Measurements from ENCODE around the gene KCNQ4.

KCNQ4 gene

DNA sequence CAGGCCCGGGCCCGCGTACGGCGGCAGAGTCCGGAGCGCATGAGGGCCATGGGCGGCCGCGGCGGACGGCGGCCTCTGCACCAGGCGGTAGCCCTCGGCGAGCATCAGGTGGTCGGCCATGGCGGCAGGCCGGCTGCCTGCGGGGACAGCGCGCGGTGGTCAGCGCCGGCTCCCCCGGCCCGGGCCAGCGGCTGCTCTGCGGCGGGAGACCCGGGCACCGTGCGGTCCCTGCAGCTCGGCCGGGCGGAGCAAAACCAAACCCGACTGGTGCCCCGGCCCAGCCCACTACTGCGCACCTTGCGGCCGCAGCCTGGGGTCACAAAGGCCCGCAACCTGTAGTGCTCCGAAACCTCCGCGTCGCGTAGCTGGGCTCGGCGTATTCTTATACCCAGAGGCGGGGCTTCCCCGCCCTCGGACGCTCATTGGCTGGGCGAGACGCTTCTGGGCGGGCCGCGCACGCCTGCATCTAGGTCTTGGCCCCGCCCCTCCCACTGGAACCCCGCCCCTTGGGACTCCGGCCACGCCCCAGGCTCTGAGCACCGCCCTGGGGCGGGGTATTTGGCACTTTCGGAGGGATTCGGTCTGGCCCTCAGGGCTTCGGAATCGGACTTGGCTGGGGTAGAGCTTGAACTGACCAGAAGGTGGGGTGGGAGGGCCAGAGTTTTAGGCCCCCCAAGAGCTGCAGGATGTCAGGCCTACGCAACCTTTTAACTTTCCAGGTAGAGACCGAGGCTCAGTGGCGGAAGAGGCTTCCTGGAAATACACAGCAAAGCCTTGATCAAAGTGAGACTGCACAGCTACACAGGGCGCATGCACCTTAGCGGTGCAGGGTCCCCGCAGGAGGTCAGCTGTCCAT is 78.6 kb downstream of the KCNQ4 start, which contains the start of gene CITED4:
Gene CITED4 (minus strand): TSS at position 356 of the 856 bp plus-strand sequence. CDS start 236 bp downstream, at position 120.
- FAIRE-seq (peak; percentile 89), DNase-seq (ENCODE audit: insufficient read length, low spot score) (peak; percentile 93)

DNA sequence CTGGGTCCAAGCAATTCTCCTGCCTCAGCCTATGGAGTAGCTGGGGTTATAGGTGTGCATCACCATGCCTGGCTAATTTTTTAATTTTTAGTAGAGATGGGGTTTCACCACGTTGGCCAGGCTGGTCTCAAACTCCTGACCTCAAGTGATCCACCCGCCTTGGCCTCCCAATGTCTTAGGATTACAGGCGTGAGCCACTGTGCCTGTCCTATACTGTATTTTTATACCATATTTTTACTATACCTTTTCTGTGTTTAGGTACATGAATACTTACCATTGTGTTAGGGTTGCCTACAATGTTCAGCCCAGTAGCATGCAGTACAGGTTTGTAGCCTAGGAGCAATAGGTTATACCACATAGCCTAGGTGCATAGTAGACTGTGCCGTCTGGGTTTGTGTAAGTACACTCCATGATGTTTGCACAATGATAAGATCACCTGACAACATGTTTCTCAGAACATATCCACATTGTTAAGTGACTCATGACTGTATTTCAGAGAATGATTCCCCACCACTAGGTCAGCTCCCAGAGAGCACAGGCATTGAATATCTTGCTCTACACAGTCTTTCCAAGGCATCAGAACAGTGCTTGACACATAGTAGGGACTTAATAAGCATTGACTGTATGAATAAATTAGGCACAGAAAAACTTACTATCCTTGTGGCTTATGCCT is 84.6 kb downstream of the KCNQ4 start:
- DNase-seq (ENCODE audit: insufficient read length, low spot score) (no peak), FAIRE-seq (no peak)
- TF ChIP-seq POU2F2 (IDR thresholded peaks at IDR 0.05; ENCODE audit: low read depth, low read length) (no peak), POLR2A (IDR thresholded peaks at IDR 0.05; ENCODE audit: low read depth, low read length) (no peak), POLR2AphosphoS5 (IDR thresholded peaks at IDR 0.05; ENCODE audit: low read depth, low read length) (no peak), PAX5 (IDR thresholded peaks at IDR 0.05; ENCODE audit: insufficient read depth, low read length, severe bottlenecking) (no peak), TAF1 (IDR thresholded peaks at IDR 0.05; ENCODE audit: low read depth, low read length) (no peak), SPI1 (IDR thresholded peaks at IDR 0.05; ENCODE audit: low read depth, low read length) (no peak)

More for the DNA sequence above, 78.6 kb downstream of the KCNQ4 start, which contains the start of gene CITED4:
- no peak for TF ChIP-seq POLR2A (IDR thresholded peaks at IDR 0.05; ENCODE audit: low read depth, low read length)
- no peak for TF ChIP-seq POU2F2 (IDR thresholded peaks at IDR 0.05; ENCODE audit: low read depth, low read length)
- TF ChIP-seq PAX5 (IDR thresholded peaks at IDR 0.05; ENCODE audit: insufficient read depth, low read length, severe bottlenecking), result no peak
- no peak for TF ChIP-seq POLR2AphosphoS5 (IDR thresholded peaks at IDR 0.05; ENCODE audit: low read depth, low read length)
- no peak for TF ChIP-seq TAF1 (IDR thresholded peaks at IDR 0.05; ENCODE audit: low read depth, low read length)
- TF ChIP-seq SPI1 (IDR thresholded peaks at IDR 0.05; ENCODE audit: low read depth, low read length), result no peak

DNA sequence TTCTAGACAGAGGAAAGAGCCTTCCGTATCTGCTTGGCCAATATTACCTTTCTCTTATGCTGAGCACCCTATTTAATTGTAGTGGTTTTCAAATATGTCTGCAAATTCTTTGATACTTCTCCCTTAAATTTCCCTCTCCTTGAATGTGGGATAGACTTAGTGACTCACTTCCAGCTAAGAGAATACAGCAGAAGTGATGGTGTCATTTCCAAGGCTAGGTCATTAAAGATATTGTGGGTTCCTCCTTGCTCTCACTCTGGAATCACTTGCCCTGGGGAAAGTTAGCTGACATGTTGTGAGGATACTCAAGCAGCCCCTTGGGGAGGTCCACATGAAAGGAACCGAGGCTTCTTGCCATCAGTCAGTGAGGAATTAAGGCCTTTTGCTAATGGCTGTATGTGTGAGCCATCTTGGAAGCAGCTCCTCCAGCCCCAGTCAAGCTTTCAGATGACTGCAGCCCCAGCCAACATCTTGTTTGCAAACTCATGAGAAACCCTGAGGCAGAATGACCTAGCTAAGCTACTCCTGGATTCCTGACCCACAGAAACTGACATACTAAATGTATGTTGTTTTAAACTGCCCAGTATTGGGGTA is 86.6 kb downstream of the KCNQ4 start:
- DNase-seq (ENCODE audit: insufficient read length, low spot score) (no peak), FAIRE-seq (no peak)
- TF ChIP-seq POLR2AphosphoS5 (IDR thresholded peaks at IDR 0.05; ENCODE audit: low read depth, low read length) (no peak), TAF1 (IDR thresholded peaks at IDR 0.05; ENCODE audit: low read depth, low read length) (no peak), POU2F2 (IDR thresholded peaks at IDR 0.05; ENCODE audit: low read depth, low read length) (no peak), SPI1 (IDR thresholded peaks at IDR 0.05; ENCODE audit: low read depth, low read length) (no peak), POLR2A (IDR thresholded peaks at IDR 0.05; ENCODE audit: low read depth, low read length) (no peak), PAX5 (IDR thresholded peaks at IDR 0.05; ENCODE audit: insufficient read depth, low read length, severe bottlenecking) (no peak)

DNA sequence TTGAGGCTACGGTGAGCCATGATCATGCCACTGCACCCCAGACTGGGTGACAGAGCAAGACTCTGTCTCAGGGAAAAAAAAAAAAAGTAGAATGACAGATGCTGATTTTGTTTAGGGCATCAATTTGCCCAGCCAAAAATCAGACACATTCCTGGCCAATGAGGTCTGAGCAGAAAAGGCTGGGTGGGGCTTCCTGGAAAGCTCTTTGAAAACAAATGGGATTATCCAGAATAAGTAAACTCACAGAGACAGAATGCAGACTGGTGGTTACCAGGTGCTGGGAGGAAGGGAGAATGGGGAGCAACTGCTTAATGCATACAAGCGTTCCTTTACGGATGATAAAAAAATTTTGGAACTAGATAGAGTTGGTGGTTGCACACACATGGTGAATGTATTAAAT is 88.7 kb downstream of the KCNQ4 start:
- FAIRE-seq (no peak), DNase-seq (ENCODE audit: insufficient read length, low spot score) (no peak)
- TF ChIP-seq POU2F2 (IDR thresholded peaks at IDR 0.05; ENCODE audit: low read depth, low read length), result no peak
- TF ChIP-seq POLR2A (IDR thresholded peaks at IDR 0.05; ENCODE audit: low read depth, low read length), result no peak
- no peak for TF ChIP-seq TAF1 (IDR thresholded peaks at IDR 0.05; ENCODE audit: low read depth, low read length)
- TF ChIP-seq PAX5 (IDR thresholded peaks at IDR 0.05; ENCODE audit: insufficient read depth, low read length, severe bottlenecking), result no peak
- no peak for TF ChIP-seq SPI1 (IDR thresholded peaks at IDR 0.05; ENCODE audit: low read depth, low read length)
- no peak for TF ChIP-seq POLR2AphosphoS5 (IDR thresholded peaks at IDR 0.05; ENCODE audit: low read depth, low read length)

DNA sequence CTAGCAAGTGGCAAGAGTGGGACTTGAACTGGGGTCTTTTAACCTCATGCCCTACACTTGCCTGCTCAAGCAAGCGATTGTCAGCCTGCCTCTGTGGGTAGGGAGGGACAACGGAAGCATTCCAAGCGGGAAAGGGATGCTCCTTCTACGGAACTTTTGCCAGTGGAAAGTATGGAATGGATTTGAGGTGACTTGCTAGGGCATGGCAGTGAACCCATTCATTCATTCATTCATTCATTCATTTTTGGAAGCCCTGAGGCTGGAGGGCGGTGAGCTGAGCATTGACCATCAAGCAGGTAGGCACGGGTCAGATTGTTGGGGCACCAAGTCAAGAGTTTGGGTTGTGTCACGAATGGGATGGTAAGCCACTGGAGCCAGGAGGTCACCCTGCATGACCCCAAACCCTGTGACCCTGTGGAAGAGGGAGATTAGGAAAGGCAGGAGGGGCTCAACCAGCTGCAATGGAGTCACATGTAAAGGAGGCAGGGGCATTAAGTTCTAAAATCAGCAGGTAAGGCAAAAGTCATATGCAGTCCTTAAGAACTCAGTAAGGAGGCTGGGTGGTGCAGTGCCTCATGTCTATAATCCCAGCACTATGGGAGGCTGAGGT is 90.4 kb downstream of the KCNQ4 start:
- DNase-seq (ENCODE audit: insufficient read length, low spot score), result no peak
- no peak for TF ChIP-seq POLR2AphosphoS5 (IDR thresholded peaks at IDR 0.05; ENCODE audit: low read depth, low read length)
- TF ChIP-seq PAX5 (IDR thresholded peaks at IDR 0.05; ENCODE audit: insufficient read depth, low read length, severe bottlenecking), result no peak
- no peak for TF ChIP-seq POU2F2 (IDR thresholded peaks at IDR 0.05; ENCODE audit: low read depth, low read length)
- no peak for TF ChIP-seq TAF1 (IDR thresholded peaks at IDR 0.05; ENCODE audit: low read depth, low read length)
- TF ChIP-seq SPI1 (IDR thresholded peaks at IDR 0.05; ENCODE audit: low read depth, low read length), result no peak
- TF ChIP-seq POLR2A (IDR thresholded peaks at IDR 0.05; ENCODE audit: low read depth, low read length), result no peak
- no peak for FAIRE-seq

DNA sequence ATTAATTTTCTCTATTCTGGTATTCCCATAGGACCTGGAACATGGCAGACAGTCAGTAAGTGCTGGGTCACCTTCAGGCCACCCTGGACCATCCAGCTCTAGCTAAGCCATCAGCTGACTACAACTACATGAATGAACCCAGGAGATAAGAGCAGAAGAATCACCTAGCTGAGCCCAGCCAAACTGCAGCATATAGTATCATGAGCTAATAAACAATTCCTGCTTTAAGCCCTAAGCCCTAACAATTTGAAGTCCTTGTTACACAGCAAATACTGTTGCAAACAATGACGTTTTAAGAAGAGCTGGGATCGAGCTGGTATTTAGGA is 92.8 kb downstream of the KCNQ4 start:
- FAIRE-seq (no peak), DNase-seq (ENCODE audit: insufficient read length, low spot score) (no peak)
- TF ChIP-seq SPI1 (IDR thresholded peaks at IDR 0.05; ENCODE audit: low read depth, low read length), result no peak
- TF ChIP-seq PAX5 (IDR thresholded peaks at IDR 0.05; ENCODE audit: insufficient read depth, low read length, severe bottlenecking), result no peak
- no peak for TF ChIP-seq POLR2A (IDR thresholded peaks at IDR 0.05; ENCODE audit: low read depth, low read length)
- no peak for TF ChIP-seq POU2F2 (IDR thresholded peaks at IDR 0.05; ENCODE audit: low read depth, low read length)
- no peak for TF ChIP-seq POLR2AphosphoS5 (IDR thresholded peaks at IDR 0.05; ENCODE audit: low read depth, low read length)
- TF ChIP-seq TAF1 (IDR thresholded peaks at IDR 0.05; ENCODE audit: low read depth, low read length), result no peak

DNA sequence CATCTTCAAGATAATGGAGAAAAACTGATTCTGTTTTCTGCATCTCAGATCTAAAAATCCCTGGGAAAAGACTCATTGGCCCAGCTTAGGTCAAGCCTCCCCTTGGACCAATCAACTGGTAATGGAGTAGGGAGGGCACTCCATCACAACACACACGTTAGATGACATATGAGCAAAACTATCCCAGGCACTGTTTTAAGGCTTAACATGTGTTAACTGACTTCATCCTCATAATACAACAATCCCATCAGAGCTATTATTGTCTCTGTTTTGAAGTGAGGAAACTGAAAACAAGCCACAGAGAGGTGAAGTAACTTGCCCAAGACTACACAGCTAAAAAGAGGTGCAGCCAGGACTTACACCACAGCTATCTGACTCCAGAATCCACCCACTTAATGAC is 93.3 kb downstream of the KCNQ4 start:
- TF ChIP-seq PAX5 (IDR thresholded peaks at IDR 0.05; ENCODE audit: insufficient read depth, low read length, severe bottlenecking), result no peak
- no peak for TF ChIP-seq POLR2AphosphoS5 (IDR thresholded peaks at IDR 0.05; ENCODE audit: low read depth, low read length)
- TF ChIP-seq TAF1 (IDR thresholded peaks at IDR 0.05; ENCODE audit: low read depth, low read length), result no peak
- no peak for TF ChIP-seq POLR2A (IDR thresholded peaks at IDR 0.05; ENCODE audit: low read depth, low read length)
- no peak for TF ChIP-seq SPI1 (IDR thresholded peaks at IDR 0.05; ENCODE audit: low read depth, low read length)
- no peak for TF ChIP-seq POU2F2 (IDR thresholded peaks at IDR 0.05; ENCODE audit: low read depth, low read length)
- no peak for DNase-seq (ENCODE audit: insufficient read length, low spot score)
- FAIRE-seq, result no peak

DNA sequence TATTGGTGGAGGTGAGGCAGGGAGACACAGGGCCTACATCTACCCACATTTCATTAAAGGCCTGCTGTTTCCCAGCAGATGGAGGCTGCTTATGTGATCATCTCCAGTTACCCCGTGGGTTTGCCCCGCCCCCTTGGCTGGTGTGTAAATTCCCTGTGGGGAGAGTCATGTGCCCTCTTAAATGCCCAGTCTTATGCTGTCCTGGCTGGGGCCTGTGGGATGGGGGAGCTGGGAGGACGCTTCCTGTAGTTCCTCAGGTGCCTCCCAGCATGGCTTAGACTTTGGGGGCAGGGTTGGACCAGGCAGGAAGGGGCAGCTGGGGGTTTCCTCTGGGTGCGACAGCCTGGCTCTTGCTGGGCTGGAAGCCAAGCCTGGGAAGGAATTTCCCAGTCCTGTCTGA is 94.1 kb downstream of the KCNQ4 start:
- TF ChIP-seq TAF1 (IDR thresholded peaks at IDR 0.05; ENCODE audit: low read depth, low read length), result no peak
- no peak for TF ChIP-seq POU2F2 (IDR thresholded peaks at IDR 0.05; ENCODE audit: low read depth, low read length)
- DNase-seq (ENCODE audit: insufficient read length, low spot score), result no peak
- FAIRE-seq, result no peak

DNA sequence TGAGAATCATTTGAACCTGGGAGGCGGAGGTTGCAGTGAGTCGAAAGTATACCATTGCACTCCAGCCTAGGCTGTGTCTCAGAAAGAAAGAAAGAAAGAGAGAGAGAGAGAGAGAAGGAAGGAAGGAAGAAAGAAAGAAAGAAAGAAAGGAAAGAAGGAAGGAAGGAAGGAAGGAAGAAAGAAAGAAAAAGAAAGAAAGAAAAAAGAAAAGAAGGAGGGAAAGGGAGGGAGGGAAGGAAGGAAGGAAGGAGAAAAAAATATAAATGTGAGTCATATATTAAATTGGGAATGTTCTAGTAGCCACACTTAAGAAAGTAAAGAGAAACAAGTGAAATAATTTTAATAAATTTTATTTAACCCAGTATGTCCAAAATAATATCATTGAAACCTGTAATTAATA is 95.3 kb downstream of the KCNQ4 start:
- FAIRE-seq, result no peak
- no peak for DNase-seq (ENCODE audit: insufficient read length, low spot score)
- TF ChIP-seq POU2F2 (IDR thresholded peaks at IDR 0.05; ENCODE audit: low read depth, low read length), result no peak
